Measurements from ENCODE around the gene SMIM45.

The SMIM45 gene

GRCh38 chr22:41998361-41999261 is 46.7 kb downstream of the SMIM45 start, which contains the start of gene WBP2NL:
TSS of gene WBP2NL (plus strand) at chr22:41998788. CDS start at chr22:41998819, 31 bp downstream.
- WGBS, 2 donors: 30 to 34% methylated on average over 34 to 69 of the region's 71 CpGs
- ATAC-seq (peak; percentile 97), DNase-seq (peak; percentile 91 to 95 (median 92))
- Histone ChIP-seq H3K9me3 (no peaks in the 10 kb centered on the region), H3K27me3 (no peaks in the 10 kb centered on the region), H3K36me3 (replicated peaks in 1 of 2; ENCODE audit: insufficient read depth in 1 of 2, low read depth in 2 of 2) (no peaks in the 10 kb centered on the region), H3K27ac (peak within 1 kb of the TSS in 3 of 4 donors; percentile 55 to 63 (median 61)), H3K4me1 (peaks cover 13% of the 10 kb centered on the region), H3K4me3 (peak within 1 kb of the TSS; percentile 10 to 51)
- intact Hi-C loops (cut with DNase I): no loop called here
- TF ChIP-seq POLR2A (IDR thresholded peaks at IDR 0.05) (peak in 2 of 3 donors; percentile 70 to 71), CTCF (IDR thresholded peaks at IDR 0.05) (no peak)

- WGBS, 2 donors: 91 to 95% methylated on average over 8 of the region's 8 CpGs
- ATAC-seq: no peak
- intact Hi-C loops (cut with DNase I): no loop called here
- Histone ChIP-seq H3K4me1 (peaks cover 13% of the 10 kb centered on the region), H3K27ac (no peak overlapping the region), H3K9me3 (no peaks in the 10 kb centered on the region), H3K27me3 (no peaks in the 10 kb centered on the region), H3K4me3 (no peak overlapping the region), H3K36me3 (replicated peaks in 1 of 2; ENCODE audit: insufficient read depth in 1 of 2, low read depth in 2 of 2) (no peaks in the 10 kb centered on the region)
- DNase-seq: no peak
- TF ChIP-seq CTCF (IDR thresholded peaks at IDR 0.05): no peak
- TF ChIP-seq POLR2A (IDR thresholded peaks at IDR 0.05): no peak
These were observed 48.5 kb downstream of the SMIM45 start for GRCh38 chr22:42000466-42000865.

GRCh38 chr22:42001121-42001520 is 49.2 kb downstream of the SMIM45 start:
- intact Hi-C loops (cut with DNase I): no loop called here
- no peak overlapping the region for H3K27ac ChIP-seq
- H3K4me3 ChIP-seq: no peak overlapping the region
- no peaks in the 10 kb centered on the region for H3K36me3 ChIP-seq (replicated peaks in 1 of 2; ENCODE audit: insufficient read depth in 1 of 2, low read depth in 2 of 2)
- H3K4me1 ChIP-seq: peaks cover 13% of the 10 kb centered on the region
- no peak for TF ChIP-seq POLR2A (IDR thresholded peaks at IDR 0.05)
- no peak for TF ChIP-seq CTCF (IDR thresholded peaks at IDR 0.05)
- no peak for DNase-seq
- ATAC-seq: no peak
- H3K27me3 ChIP-seq: no peaks in the 10 kb centered on the region
- 76 to 82% methylated on average over 8 of the region's 8 CpGs for WGBS, 2 donors
- H3K9me3 ChIP-seq: no peaks in the 10 kb centered on the region

- Histone ChIP-seq H3K4me1 (peaks cover 13% of the 10 kb centered on the region), H3K27ac (no peak overlapping the region), H3K4me3 (no peak overlapping the region), H3K27me3 (no peaks in the 10 kb centered on the region), H3K36me3 (replicated peaks in 1 of 2; ENCODE audit: insufficient read depth in 1 of 2, low read depth in 2 of 2) (no peaks in the 10 kb centered on the region), H3K9me3 (no peaks in the 10 kb centered on the region)
- ATAC-seq (no peak), DNase-seq (no peak)
- TF ChIP-seq CTCF (IDR thresholded peaks at IDR 0.05) (no peak), POLR2A (IDR thresholded peaks at IDR 0.05) (no peak)
- intact Hi-C loops (cut with DNase I): no loop called here
- WGBS, 2 donors: 95 to 98% methylated on average over 12 of the region's 12 CpGs
These were observed 49.8 kb downstream of the SMIM45 start for GRCh38 chr22:42001706-42002105.

Measured in body of pancreas (tissue), 4 donors.